Naive thymus-derived CD8-positive, alpha-beta T cell (primary cell): ENCODE results near the gene COL16A1. TPM values are rescaled to one million over a fixed set of nuclear protein-coding genes. Genes with fewer than 3 reads are reported as not detected.

ENCODE experiments used
- ATAC-seq, 2 donors: fragments of 150-1000 bp; cut with Tn5 transposase in 1 of 2; sonication (Bioruptor Pico), chemical (Tn5 transposase) in 1 of 2; 1 replicate in 1 of 2; 2 replicates in 1 of 2; pipeline ENCODE4 v1.10.0; 2021; ENCODE audit warnings: mild to moderate bottlenecking in 2 of 2, moderate library complexity in 2 of 2
- POLR2A ChIA-PET: fragments of 350-600 bp; sonication (Branson Sonifier 250); formaldehyde crosslinking; loops from one replicate; lab custom pipeline; 2021; ENCODE audit warnings: antibody characterized with exemption; lab: Charles Lee
- DNase-seq, 10 donors: peaks; one replicate each; pipeline versions ENCODE4 v3.0.0 to v3.0.0-alpha.2; 2020 to 2022
- H3K27ac Mint-ChIP-seq, 10 donors: one replicate each; pipeline ENCODE4 v1.8.0; 2020 to 2022; ENCODE audit warnings: mild to moderate bottlenecking in 10 of 10, mixed read lengths in 10 of 10, moderate library complexity in 4 of 10, inconsistent platforms in 1 of 10
- H3K27me3 Mint-ChIP-seq, 5 donors: one replicate each; pipeline ENCODE4 v1.8.0; 2021 to 2022; ENCODE audit warnings: mixed read lengths in 5 of 5
- H3K36me3 Mint-ChIP-seq, 3 donors: one replicate each; pipeline ENCODE4 v1.8.0; 2020 to 2022; ENCODE audit warnings: mixed read lengths in 3 of 3, mild to moderate bottlenecking in 2 of 3, inconsistent platforms in 1 of 3
- H3K4me1 Mint-ChIP-seq, 4 donors: one replicate each; pipeline ENCODE4 v1.8.0; 2021 to 2022; ENCODE audit warnings: mixed read lengths in 4 of 4
- H3K4me3 Mint-ChIP-seq, 10 donors: one replicate each; pipeline ENCODE4 v1.8.0; 2020 to 2022; ENCODE audit warnings: mild to moderate bottlenecking in 10 of 10, mixed read lengths in 10 of 10, moderate library complexity in 6 of 10, inconsistent platforms in 1 of 10
- H3K9me3 Mint-ChIP-seq, 9 donors: one replicate each; pipeline ENCODE4 v1.8.0; 2020 to 2022; ENCODE audit warnings: mixed read lengths in 9 of 9, mild to moderate bottlenecking in 3 of 9, inconsistent platforms in 1 of 9, moderate library complexity in 1 of 9
- polyA plus RNA-seq, 3 donors: library from polyadenylated mRNA; unstranded; fragments of 300-500 nt; fragmentation: Illumina TruSeq; gene quantifications; one replicate each; pipeline ENCODE4 v1.2.3, GENCODE V29; 2021
- total RNA-seq, 8 experiments: library from RNA in 2 of 8; stranded (reverse) in 2 of 8; gene quantifications; one replicate each; pipeline ENCODE4 v1.2.3 and lab custom pipeline; 2021 to 2026

Gene COL16A1
- total and polyA plus RNA-seq, 5 experiments from 2014 or later: 0.20 TPM; not detected in 4

DNA sequence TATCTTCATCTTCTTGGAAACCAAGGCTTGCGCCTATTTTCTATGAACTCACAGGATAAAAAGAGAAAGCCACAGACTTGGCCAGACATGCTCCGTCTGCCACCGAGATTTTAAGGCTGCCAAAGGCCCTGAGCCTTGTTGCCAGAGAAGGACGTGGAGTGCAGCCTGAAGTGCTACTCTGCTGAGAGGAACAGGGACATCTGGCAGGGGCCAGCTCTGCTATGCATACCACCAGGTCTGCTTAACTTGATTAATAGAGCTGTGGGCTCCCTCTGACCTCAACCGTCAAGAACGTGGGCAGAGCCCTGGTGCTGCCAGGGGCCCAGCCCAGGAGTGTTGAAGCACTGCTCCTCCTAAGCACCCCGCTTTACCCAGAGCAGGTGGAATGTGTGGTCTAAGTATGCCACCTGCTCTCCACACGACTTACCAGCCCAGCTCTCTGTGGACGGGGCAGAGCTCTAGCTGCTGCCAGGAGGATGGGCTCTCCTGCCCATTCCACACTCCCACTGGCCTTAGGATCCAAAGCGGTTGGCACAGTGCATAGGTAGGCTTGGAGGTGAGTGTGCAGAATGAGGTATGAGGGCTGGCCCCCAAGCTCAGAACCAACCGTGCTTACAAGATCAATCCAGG is 75.8 kb downstream of the COL16A1 start:
- H3K9me3 Mint-ChIP-seq: no peaks in the 10 kb centered on the region
- H3K27me3 Mint-ChIP-seq: no peaks in the 10 kb centered on the region
- DNase-seq (no peak), ATAC-seq (no peak)
- H3K4me1 Mint-ChIP-seq: peaks cover 0 to 3% (median under 1%) of the 10 kb centered on the region in 4 donors
- H3K36me3 Mint-ChIP-seq: peaks cover 0 to 56% (median 14%) of the 10 kb centered on the region in 3 donors
- POLR2A ChIA-PET: no interaction called here
- H3K27ac Mint-ChIP-seq: peak overlapping the region in 1 of 10 donors; percentile 55
- no peak overlapping the region for H3K4me3 Mint-ChIP-seq

DNA sequence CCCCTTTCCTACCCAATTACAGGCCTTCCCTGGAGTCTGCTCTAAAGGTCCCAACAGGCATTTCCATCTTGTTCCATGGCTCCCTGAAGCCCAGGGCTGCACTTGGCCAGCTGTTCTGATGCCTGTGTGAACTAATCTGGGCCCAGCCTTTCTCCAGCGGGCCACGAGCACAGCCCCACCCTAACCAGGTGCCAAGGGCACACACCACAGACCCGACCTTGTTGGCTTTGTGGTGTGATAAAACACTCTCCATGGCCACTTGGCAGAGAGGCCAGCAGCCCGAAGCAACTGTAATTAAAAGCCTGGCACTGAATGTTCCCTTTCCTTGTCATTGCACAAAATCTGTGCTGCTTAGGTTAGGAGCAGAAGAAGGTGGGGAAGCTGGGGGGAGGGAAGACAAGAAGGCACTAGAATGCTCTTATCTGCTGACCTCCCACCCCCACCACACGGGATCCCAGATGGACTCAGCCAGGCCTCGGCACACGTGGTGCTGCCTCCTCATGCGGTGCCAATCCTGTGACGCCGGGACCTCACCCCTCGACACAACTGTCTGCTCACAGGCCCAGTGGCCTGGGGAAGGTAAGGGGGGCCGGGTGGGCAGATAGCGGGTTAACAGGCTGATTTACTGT is 76.4 kb downstream of the COL16A1 start:
- H3K36me3 Mint-ChIP-seq: peaks cover 0 to 51% (median 14%) of the 10 kb centered on the region in 3 donors
- peaks cover 0 to 3% (median under 1%) of the 10 kb centered on the region in 4 donors for H3K4me1 Mint-ChIP-seq
- no peaks in the 10 kb centered on the region for H3K27me3 Mint-ChIP-seq
- peak overlapping the region in 1 of 10 donors; percentile 67 for H3K27ac Mint-ChIP-seq
- no peaks in the 10 kb centered on the region for H3K9me3 Mint-ChIP-seq
- H3K4me3 Mint-ChIP-seq: no peak overlapping the region
- POLR2A ChIA-PET: no interaction called here
- ATAC-seq (no peak), DNase-seq (no peak)

DNA sequence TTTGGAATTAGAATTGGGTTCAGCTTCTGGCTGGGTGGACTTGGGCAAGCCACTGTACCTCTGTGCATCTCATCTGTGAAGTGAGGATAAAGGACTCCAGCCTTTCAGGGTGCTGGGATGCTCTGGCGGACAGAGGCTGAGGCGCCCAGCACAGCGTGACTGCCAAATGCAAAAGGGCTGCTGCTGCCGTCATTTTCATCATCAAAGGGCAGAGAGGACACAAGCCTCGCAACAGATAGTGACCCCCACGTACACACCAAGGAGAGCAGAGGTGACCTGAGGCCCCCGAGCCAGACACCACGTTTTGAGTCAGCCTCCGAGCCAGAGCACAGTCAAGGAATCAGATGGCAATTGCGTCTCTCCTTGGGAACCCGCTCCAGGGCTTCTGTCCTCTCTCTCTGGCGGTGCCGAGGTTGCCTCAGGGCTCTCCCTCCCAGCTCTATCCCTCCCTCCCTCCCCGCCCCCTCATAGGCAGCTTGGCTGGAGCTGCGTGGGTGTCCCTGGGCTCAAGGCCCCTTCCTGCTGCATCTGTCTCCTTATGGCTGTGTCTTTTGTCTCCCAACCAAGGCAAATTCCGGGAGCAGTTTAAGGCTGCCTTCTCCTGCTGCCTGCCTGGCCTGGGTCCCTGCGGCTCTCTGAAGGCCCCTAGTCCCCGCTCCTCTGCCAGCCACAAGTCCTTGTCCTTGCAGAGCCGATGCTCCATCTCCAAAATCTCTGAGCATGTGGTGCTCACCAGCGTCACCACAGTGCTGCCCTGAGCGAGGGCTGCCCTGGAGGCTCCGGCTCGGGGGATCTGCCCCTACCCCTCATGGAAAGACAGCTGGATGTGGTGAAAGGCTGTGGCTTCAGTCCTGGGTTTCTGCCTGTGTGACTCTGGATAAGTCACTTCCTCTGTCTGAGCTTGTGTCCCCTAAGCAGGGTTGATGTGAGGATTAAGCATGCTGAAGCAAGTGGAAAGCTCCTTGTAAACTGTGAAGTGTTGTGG is 77.3 kb downstream of the COL16A1 start:
- no peaks in the 10 kb centered on the region for H3K9me3 Mint-ChIP-seq
- ATAC-seq (no peak), DNase-seq (peak in 1 of 10 donors; percentile 50)
- H3K4me1 Mint-ChIP-seq: peaks cover 0 to 3% (median under 1%) of the 10 kb centered on the region in 4 donors
- no peak overlapping the region for H3K4me3 Mint-ChIP-seq
- POLR2A ChIA-PET: no interaction called here
- no peaks in the 10 kb centered on the region for H3K27me3 Mint-ChIP-seq
- peaks cover 0 to 44% (median 13%) of the 10 kb centered on the region in 3 donors for H3K36me3 Mint-ChIP-seq
- H3K27ac Mint-ChIP-seq: peak overlapping the region in 1 of 10 donors; percentile 67

DNA sequence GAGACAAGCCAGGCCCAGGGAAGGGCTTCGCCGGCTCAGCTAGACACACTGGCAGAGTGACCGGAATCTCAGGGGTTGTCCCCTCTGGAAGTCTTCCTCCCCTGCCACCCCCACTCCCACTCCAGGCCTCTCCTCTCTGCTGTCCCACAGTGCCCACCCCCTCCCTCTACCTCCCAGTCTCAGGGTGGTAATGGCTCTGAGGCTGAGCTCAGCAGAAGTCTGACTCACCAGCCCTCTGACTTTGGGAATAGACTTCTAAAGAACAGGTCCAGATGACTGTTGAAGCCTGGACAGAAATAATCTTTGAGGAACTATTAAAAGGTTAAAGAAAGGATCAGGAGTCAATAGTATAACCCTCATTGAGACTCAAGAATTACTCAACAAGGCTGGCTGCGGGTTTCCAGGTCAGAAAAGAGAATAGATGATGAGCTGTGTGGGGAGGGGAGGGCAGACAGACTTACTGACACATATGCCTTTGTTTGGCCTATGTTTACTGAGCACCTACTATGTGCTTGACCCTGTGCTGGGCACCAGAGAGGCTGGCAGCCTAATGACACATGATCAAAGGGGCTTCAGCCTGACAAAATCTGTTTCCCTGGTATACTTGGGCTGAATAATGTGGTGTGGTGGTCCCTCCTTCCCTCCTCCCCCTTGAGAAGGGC is 78.1 kb downstream of the COL16A1 start:
- Mint-ChIP-seq H3K9me3 (no peaks in the 10 kb centered on the region), H3K27ac (peak overlapping the region in 1 of 10 donors; percentile 79), H3K27me3 (no peaks in the 10 kb centered on the region), H3K4me3 (peak overlapping the region in 1 of 10 donors; percentile 3), H3K4me1 (peaks cover 0 to 3% (median under 1%) of the 10 kb centered on the region in 4 donors), H3K36me3 (peaks cover 0 to 36% (median 9%) of the 10 kb centered on the region in 3 donors)
- DNase-seq (peak in 1 of 10 donors; percentile 34), ATAC-seq (no peak)
- POLR2A ChIA-PET: no interaction called here

DNA sequence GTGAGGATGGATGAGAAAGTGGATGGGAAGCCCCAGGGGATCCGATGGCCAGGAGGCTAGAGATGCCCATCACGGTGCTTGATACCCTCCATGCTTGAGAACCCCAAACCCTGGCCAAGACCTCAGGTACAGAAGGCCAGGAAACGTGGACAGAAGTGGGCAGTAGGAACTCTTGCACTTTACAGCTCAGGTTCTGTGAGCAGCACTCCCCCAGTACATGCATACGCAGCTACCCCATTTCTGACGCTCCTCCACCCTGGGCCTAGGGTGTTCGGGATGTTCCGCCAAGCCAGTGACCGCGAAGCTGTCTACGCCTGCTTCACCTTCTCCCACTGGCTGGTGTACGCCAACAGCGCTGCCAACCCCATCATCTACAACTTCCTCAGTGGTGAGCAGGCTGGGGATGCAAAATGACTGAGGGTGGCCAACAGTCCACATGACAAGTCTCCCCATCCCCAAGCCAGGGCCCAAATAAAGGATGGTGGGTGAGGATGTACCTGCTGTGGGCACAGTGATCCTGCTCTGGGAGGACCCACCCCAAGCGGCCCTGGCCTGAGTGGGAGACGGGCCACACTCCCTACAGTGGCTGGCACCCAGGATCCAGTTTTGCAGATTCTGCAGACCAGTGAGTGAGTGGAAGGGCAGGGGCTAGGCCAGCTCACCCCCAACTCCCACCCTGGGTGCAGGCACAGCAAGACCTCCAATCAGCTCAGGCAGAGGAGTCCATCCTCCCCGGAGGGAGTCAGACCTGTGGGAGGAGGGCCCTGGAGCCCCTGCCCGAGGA is 78.9 kb downstream of the COL16A1 start:
- H3K27me3 Mint-ChIP-seq: no peaks in the 10 kb centered on the region
- no peak for ATAC-seq
- POLR2A ChIA-PET: no interaction called here
- H3K4me1 Mint-ChIP-seq: peaks cover 0 to 3% (median under 1%) of the 10 kb centered on the region in 4 donors
- DNase-seq: peak in 1 of 10 donors; percentile 43
- peak overlapping the region in 4 of 10 donors; percentile 18 to 76 (median 57) for H3K27ac Mint-ChIP-seq
- no peaks in the 10 kb centered on the region for H3K9me3 Mint-ChIP-seq
- no peak overlapping the region for H3K4me3 Mint-ChIP-seq
- peaks cover 0 to 29% (median 8%) of the 10 kb centered on the region in 3 donors for H3K36me3 Mint-ChIP-seq

DNA sequence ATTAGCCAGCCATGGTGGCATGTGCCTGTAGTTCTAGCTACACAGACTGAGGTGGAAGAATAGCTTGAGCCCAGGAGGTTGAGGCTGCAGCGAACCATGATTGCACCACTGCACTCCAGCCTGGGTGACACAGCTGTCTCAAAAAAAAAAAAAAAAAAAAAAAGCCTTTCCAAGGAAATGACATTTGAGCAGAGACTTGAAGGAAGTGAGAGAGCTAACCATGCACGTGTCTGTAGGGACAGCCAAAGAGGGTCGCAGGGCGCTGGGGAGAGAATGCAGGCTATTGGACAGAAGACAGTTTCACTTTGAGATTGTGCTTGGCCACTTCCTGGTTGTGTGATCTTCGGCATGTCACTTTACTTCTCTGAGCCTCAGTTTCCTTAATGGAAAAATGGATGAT is 79.5 kb downstream of the COL16A1 start:
- no peak overlapping the region for H3K4me3 Mint-ChIP-seq
- peaks cover 2 to 5% (median 3%) of the 10 kb centered on the region in 5 donors for H3K27me3 Mint-ChIP-seq
- ATAC-seq: no peak
- peaks cover 0 to 3% (median 2%) of the 10 kb centered on the region in 4 donors for H3K4me1 Mint-ChIP-seq
- H3K36me3 Mint-ChIP-seq: peaks cover 0 to 22% (median 3%) of the 10 kb centered on the region in 3 donors
- no peaks in the 10 kb centered on the region for H3K9me3 Mint-ChIP-seq
- H3K27ac Mint-ChIP-seq: peak overlapping the region in 4 of 10 donors; percentile 18 to 66 (median 57)
- DNase-seq: peak in 1 of 10 donors; percentile 21
- POLR2A ChIA-PET: no interaction called here

DNA sequence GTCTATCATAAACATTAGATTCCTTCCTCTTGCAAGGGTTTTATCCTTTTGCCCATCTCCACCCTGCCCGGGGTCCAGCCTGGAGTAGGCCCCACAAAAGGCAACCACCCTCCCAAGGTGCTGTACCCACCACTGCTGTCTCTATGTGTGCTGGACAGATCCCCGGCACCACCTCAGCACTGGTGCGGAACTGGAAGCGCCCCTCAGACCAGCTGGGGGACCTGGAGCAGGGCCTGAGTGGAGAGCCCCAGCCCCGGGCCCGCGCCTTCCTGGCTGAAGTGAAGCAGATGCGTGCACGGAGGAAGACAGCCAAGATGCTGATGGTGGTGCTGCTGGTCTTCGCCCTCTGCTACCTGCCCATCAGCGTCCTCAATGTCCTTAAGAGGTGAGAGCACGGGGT is 80.5 kb downstream of the COL16A1 start:
- peaks cover 2 to 14% (median 7%) of the 10 kb centered on the region in 5 donors for H3K27me3 Mint-ChIP-seq
- DNase-seq: peak in 1 of 10 donors; percentile 32
- no peak for ATAC-seq

DNA sequence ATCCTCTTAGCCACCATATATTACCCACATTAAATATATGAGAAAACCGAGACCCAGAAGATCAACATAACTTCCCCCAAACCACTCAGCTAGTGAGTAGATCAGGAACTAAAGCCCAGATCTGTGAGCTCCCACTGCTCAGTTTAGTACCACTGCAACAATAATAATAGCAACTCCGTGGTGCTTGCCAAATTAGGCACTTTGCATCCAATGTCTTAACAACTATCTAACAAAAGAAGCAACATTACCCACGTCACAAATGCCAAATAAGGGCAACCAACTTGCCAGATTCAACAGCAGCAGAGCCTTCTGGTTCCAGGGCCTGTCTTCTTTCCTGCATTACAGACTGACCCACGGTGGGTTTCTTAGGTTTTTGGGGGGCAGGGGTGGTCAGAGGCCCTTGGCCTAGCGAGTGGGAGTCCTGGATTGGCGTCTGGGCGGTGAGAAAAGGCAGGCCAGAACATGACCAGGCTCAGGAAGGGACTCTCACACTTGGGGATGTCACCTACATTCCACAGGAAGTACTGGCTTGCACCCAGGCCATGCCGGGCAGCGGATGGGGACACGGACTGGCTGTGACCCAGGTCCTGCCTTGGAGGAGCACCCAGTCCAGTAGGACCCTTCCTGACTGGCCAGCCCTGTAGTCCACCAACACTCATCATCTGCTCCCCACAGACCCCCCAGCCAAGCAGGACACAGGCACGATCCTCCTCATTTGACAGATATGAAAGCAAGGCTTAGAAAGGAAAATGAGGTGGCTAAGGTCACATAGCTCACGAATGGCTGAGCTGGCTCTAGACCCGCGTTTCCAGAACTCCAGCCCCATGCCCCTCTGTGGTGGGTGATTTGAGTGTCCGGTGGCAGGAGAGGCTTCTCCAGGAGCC is 81.7 kb downstream of the COL16A1 start:
- Mint-ChIP-seq H3K36me3 (peaks cover 0 to 4% (median 2%) of the 10 kb centered on the region in 3 donors), H3K4me3 (no peak overlapping the region), H3K27ac (no peak overlapping the region), H3K27me3 (peaks cover 5 to 20% (median 10%) of the 10 kb centered on the region in 5 donors), H3K4me1 (peaks cover 2 to 10% (median 5%) of the 10 kb centered on the region in 4 donors), H3K9me3 (no peaks in the 10 kb centered on the region)
- POLR2A ChIA-PET: no interaction called here
- no peak for DNase-seq
- no peak for ATAC-seq

More for the DNA sequence above, 80.5 kb downstream of the COL16A1 start:
- Mint-ChIP-seq H3K27ac (peak overlapping the region in 1 of 10 donors; percentile 66), H3K36me3 (peaks cover 0 to 13% (median 2%) of the 10 kb centered on the region in 3 donors), H3K9me3 (no peaks in the 10 kb centered on the region), H3K4me1 (peaks cover 0 to 7% (median 2%) of the 10 kb centered on the region in 4 donors), H3K4me3 (no peak overlapping the region)
- POLR2A ChIA-PET: no interaction called here

DNA sequence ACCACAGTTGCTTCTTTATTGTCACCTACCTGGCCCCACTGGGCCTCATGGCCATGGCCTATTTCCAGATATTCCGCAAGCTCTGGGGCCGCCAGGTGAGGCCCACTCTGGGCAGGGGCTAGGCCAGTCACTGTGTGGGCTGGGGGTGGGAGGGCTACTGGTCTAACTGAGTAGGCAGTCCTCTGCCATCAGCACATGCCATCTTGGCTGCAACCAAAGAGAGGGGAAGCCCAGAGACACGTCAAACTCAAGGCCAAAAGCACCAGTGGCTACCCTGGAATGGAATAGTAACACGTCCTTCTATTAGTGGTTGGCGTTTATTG is 82.4 kb downstream of the COL16A1 start:
- Mint-ChIP-seq H3K27ac (no peak overlapping the region), H3K27me3 (peaks cover 10 to 26% (median 16%) of the 10 kb centered on the region in 5 donors), H3K9me3 (no peaks in the 10 kb centered on the region), H3K4me3 (no peak overlapping the region), H3K4me1 (peaks cover 2 to 10% (median 10%) of the 10 kb centered on the region in 4 donors), H3K36me3 (peaks cover 0 to 2% (median 0%) of the 10 kb centered on the region in 3 donors)
- POLR2A ChIA-PET: no interaction called here
- no peak for DNase-seq
- ATAC-seq: no peak

DNA sequence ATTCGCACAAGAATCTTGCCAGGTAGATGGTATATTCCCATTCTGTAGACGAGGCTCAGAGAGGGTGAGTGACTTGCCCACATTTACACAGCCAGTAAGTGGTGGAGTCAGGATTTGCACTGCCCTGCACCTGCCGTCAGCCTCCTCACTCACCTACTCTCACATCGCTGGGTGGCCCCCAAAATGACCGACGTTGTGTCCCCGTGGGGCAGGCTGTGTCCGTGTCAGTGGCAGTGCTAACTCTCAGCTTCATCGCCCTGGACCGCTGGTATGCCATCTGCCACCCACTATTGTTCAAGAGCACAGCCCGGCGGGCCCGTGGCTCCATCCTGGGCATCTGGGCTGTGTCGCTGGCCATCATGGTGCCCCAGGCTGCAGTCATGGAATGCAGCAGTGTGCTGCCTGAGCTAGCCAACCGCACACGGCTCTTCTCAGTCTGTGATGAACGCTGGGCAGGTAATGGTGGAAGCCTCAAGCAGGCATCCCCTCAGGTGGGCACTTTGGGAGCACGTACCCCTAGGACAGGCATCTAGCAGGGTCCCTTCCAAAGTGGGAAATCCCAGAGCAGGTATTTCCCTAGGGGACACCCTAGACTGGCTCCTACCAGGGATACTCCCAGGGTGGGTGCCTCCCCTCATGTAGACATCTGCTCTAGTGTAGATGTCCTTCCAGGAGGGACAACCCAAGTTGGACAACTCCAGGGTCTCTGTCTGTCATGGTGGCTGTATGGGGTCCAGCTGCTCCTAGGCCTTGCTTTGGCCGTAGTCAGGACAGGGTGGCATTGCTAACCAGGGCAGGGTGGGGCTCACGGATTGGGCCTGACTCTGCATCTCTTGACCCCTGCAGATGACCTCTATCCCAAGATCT is 83.0 kb downstream of the COL16A1 start:
- Mint-ChIP-seq H3K36me3 (peaks cover 0 to 2% (median 0%) of the 10 kb centered on the region in 3 donors), H3K27me3 (peaks cover 13 to 32% (median 20%) of the 10 kb centered on the region in 5 donors), H3K4me1 (peaks cover 2 to 11% (median 10%) of the 10 kb centered on the region in 4 donors), H3K4me3 (no peak overlapping the region), H3K27ac (peak overlapping the region in 1 of 10 donors; percentile 25), H3K9me3 (no peaks in the 10 kb centered on the region)
- POLR2A ChIA-PET: no interaction called here
- ATAC-seq (no peak), DNase-seq (peak in 1 of 10 donors; percentile 23)
